Head of caudate nucleus (tissue), 42 donors: ENCODE measurements around the gene STAC3.
A peak's percentile ranks its signal among the peaks of the same experiment; 100 is the strongest.

Experiments used
- DNase-seq, 42 donors: peaks; one replicate each; pipeline versions ENCODE4 v3.0.0 to v3.0.0-alpha.2; 2020 to 2021; ENCODE audit warnings: mixed read lengths in 7 of 42
- intact Hi-C: fragments of 100-400 bp; cut with DNase I; formaldehyde crosslinking; loops from one replicate; pipeline ENCODE4 v1.15.0; 2022

The STAC3 gene

GRCh38 chr12:57238854-57239554, 12.0 kb downstream of the STAC3 start:
- intact Hi-C loops: no loop called here
- DNase-seq: peak; percentile 61 to 94 (median 88)

GRCh38 chr12:57237932-57238853, 12.8 kb downstream of the STAC3 start:
- peak in 9 of 42 donors; percentile 19 to 60 (median 50) for DNase-seq

GRCh38 chr12:57237596-57237931, 13.4 kb downstream of the STAC3 start:
- intact Hi-C loops: no loop called here
- no peak for DNase-seq

More at GRCh38 chr12:57237932-57238853, 12.8 kb downstream of the STAC3 start:
- intact Hi-C loops: no loop called here

GRCh38 chr12:57236925-57237595, 13.9 kb downstream of the STAC3 start:
- no peak for DNase-seq
- intact Hi-C loops: no loop called here

GRCh38 chr12:57236201-57236924, 14.6 kb downstream of the STAC3 start:
- DNase-seq: no peak
- intact Hi-C loops: no loop called here

- intact Hi-C loops: no loop called here
- no peak for DNase-seq
Measured at GRCh38 chr12:57235728-57236131, 15.3 kb downstream of the STAC3 start.

- DNase-seq: no peak
- intact Hi-C loops: no loop called here
Measured at GRCh38 chr12:57235017-57235727, 15.8 kb downstream of the STAC3 start.

- intact Hi-C loops: no loop called here
- no peak for DNase-seq
Measured at GRCh38 chr12:57234571-57235016, 16.4 kb downstream of the STAC3 start.

GRCh38 chr12:57234233-57234570, 16.8 kb downstream of the STAC3 start:
- intact Hi-C loops: no loop called here
- no peak for DNase-seq

GRCh38 chr12:57233357-57234232, 17.4 kb downstream of the STAC3 start:
- intact Hi-C loops: no loop called here
- DNase-seq: no peak

- intact Hi-C loops: no loop called here
- DNase-seq: no peak
Measured at GRCh38 chr12:57232156-57232756, 18.7 kb downstream of the STAC3 start.

GRCh38 chr12:57231276-57232021, 19.5 kb downstream of the STAC3 start:
- intact Hi-C loops: no loop called here
- DNase-seq: no peak

- no peak for DNase-seq
- intact Hi-C loops: no loop called here
Measured at GRCh38 chr12:57230381-57231155, 20.4 kb downstream of the STAC3 start.

GRCh38 chr12:57229634-57230380, 21.2 kb downstream of the STAC3 start, which contains the start of gene SHMT2:
SHMT2 (plus strand) TSS chr12:57229711; CDS start chr12:57229779, 68 bp downstream.
- intact Hi-C loops: loop anchor here (10.0 kb wide), 1 partner anchor 225 kb away; the partner anchor contains the start of genes GLI1 and INHBE
- peak; percentile 85 to 98 (median 94) for DNase-seq
